ENCODE data around the gene NUMA1.

DNA sequence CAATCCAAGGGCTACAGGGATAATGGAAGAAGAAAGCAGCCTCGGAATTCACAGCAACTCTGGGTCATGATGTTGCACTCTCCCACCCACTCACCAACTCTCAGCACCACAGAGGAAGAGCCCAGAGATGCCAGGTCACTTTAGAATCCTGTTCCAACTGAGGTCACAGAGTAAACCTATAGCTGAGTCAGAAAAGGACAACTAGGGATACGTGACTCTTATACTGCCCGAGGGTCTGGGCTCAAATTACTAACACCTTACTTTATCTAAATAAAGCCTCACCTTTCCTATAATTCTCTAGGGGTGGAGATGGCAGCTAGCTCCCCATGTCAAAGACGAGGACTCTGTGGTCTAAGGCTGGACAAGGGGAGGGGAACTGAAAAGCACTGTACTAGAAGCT is 57.0 kb downstream of the NUMA1 start:
- TF ChIP-seq, protein P1, sequence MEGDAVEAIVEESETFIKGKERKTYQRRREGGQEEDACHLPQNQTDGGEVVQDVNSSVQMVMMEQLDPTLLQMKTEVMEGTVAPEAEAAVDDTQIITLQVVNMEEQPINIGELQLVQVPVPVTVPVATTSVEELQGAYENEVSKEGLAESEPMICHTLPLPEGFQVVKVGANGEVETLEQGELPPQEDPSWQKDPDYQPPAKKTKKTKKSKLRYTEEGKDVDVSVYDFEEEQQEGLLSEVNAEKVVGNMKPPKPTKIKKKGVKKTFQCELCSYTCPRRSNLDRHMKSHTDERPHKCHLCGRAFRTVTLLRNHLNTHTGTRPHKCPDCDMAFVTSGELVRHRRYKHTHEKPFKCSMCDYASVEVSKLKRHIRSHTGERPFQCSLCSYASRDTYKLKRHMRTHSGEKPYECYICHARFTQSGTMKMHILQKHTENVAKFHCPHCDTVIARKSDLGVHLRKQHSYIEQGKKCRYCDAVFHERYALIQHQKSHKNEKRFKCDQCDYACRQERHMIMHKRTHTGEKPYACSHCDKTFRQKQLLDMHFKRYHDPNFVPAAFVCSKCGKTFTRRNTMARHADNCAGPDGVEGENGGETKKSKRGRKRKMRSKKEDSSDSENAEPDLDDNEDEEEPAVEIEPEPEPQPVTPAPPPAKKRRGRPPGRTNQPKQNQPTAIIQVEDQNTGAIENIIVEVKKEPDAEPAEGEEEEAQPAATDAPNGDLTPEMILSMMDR (IDR thresholded peaks at IDR 0.05; ENCODE audit: poor library complexity, severe bottlenecking), result no peak
- TF ChIP-seq RAD21 (conservative IDR thresholded peaks at IDR 0.05), result no peak
- no peak for TF ChIP-seq EP300 (conservative IDR thresholded peaks at IDR 0.05; ENCODE audit: poor library complexity, severe bottlenecking)
- TF ChIP-seq POLR2AphosphoS5 (IDR thresholded peaks at IDR 0.05), result no peak
- no peak for TF ChIP-seq MXI1 (conservative IDR thresholded peaks at IDR 0.05; ENCODE audit: poor library complexity, severe bottlenecking)
- TF ChIP-seq, protein P2, sequence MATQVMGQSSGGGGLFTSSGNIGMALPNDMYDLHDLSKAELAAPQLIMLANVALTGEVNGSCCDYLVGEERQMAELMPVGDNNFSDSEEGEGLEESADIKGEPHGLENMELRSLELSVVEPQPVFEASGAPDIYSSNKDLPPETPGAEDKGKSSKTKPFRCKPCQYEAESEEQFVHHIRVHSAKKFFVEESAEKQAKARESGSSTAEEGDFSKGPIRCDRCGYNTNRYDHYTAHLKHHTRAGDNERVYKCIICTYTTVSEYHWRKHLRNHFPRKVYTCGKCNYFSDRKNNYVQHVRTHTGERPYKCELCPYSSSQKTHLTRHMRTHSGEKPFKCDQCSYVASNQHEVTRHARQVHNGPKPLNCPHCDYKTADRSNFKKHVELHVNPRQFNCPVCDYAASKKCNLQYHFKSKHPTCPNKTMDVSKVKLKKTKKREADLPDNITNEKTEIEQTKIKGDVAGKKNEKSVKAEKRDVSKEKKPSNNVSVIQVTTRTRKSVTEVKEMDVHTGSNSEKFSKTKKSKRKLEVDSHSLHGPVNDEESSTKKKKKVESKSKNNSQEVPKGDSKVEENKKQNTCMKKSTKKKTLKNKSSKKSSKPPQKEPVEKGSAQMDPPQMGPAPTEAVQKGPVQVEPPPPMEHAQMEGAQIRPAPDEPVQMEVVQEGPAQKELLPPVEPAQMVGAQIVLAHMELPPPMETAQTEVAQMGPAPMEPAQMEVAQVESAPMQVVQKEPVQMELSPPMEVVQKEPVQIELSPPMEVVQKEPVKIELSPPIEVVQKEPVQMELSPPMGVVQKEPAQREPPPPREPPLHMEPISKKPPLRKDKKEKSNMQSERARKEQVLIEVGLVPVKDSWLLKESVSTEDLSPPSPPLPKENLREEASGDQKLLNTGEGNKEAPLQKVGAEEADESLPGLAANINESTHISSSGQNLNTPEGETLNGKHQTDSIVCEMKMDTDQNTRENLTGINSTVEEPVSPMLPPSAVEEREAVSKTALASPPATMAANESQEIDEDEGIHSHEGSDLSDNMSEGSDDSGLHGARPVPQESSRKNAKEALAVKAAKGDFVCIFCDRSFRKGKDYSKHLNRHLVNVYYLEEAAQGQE (IDR thresholded peaks at IDR 0.05; ENCODE audit: borderline replicate concordance), result no peak
- TF ChIP-seq SMC3 (conservative IDR thresholded peaks at IDR 0.05; ENCODE audit: poor library complexity), result no peak
- no peak for TF ChIP-seq EZH2 (IDR thresholded peaks at IDR 0.05; ENCODE audit: borderline replicate concordance, insufficient read depth, low read length, poor library complexity, severe bottlenecking)
- TF ChIP-seq TAF1 (IDR thresholded peaks at IDR 0.05; ENCODE audit: low read depth), result no peak
